T-helper 1 cell treated with Interleukin-12 subunit alpha and Interleukin-12 subunit beta and Interleukin-4 antibody, amounts not matched to agents 30 ng/mL and 1 ng/mL, for 36 hours (primary cell): ENCODE results near the gene SLIT3. TPM values are rescaled to one million over a fixed set of nuclear protein-coding genes. Genes with fewer than 3 reads are reported as not detected.

Source experiments
- intact Hi-C: fragments of 100-400 bp; cut with micrococcal nuclease; formaldehyde crosslinking; loops from one replicate; pipeline ENCODE4 v1.15.1; 2024
- total RNA-seq: library from RNA; stranded (reverse); gene quantifications from 2 replicates; pipeline ENCODE4 v1.2.3, GENCODE V29; 2022

The SLIT3 gene
- total RNA-seq, 1 donor from 2014 or later = not detected

- intact Hi-C loops = no loop called here
These were observed 215.3 kb downstream of the SLIT3 start for GRCh38 chr5:169085636-169086035.

- intact Hi-C loops = no loop called here
These were observed 215.7 kb downstream of the SLIT3 start for GRCh38 chr5:169085212-169085611.

- intact Hi-C loops = no loop called here
These were observed 216.2 kb downstream of the SLIT3 start for GRCh38 chr5:169084775-169085174.

- intact Hi-C loops = no loop called here
These were observed 217.4 kb downstream of the SLIT3 start for GRCh38 chr5:169083394-169084018.

- intact Hi-C loops = no loop called here
These were observed 219.8 kb downstream of the SLIT3 start for GRCh38 chr5:169081000-169081724.

- intact Hi-C loops = no loop called here
These were observed 220.5 kb downstream of the SLIT3 start for GRCh38 chr5:169080448-169080911.

GRCh38 chr5:169079697-169080096, 221.2 kb downstream of the SLIT3 start:
- intact Hi-C loops = no loop called here

GRCh38 chr5:169074839-169075238, 226.1 kb downstream of the SLIT3 start:
- intact Hi-C loops = no loop called here

GRCh38 chr5:169072233-169072632, 228.7 kb downstream of the SLIT3 start:
- intact Hi-C loops = no loop called here

GRCh38 chr5:169070413-169070812, 230.5 kb downstream of the SLIT3 start:
- intact Hi-C loops = no loop called here

GRCh38 chr5:169067751-169068173, 233.2 kb downstream of the SLIT3 start:
- intact Hi-C loops = no loop called here

- intact Hi-C loops = no loop called here
These were observed 235.5 kb downstream of the SLIT3 start for GRCh38 chr5:169065400-169065799.

GRCh38 chr5:169064093-169064492, 236.8 kb downstream of the SLIT3 start:
- intact Hi-C loops = no loop called here

- intact Hi-C loops = no loop called here
These were observed 237.5 kb downstream of the SLIT3 start for GRCh38 chr5:169063316-169063953.

- intact Hi-C loops = no loop called here
These were observed 238.2 kb downstream of the SLIT3 start for GRCh38 chr5:169062690-169063089.

- intact Hi-C loops = no loop called here
These were observed 246.4 kb downstream of the SLIT3 start for GRCh38 chr5:169054506-169054905.

- intact Hi-C loops = no loop called here
These were observed 248.7 kb downstream of the SLIT3 start for GRCh38 chr5:169052207-169052606.

GRCh38 chr5:169051351-169051750, 249.6 kb downstream of the SLIT3 start:
- intact Hi-C loops = no loop called here

- intact Hi-C loops = no loop called here
These were observed 250.3 kb downstream of the SLIT3 start for GRCh38 chr5:169050636-169051035.

GRCh38 chr5:169050146-169050571, 250.8 kb downstream of the SLIT3 start:
- intact Hi-C loops = no loop called here

- intact Hi-C loops = no loop called here
These were observed 251.2 kb downstream of the SLIT3 start for GRCh38 chr5:169049712-169050111.
